Cardiac septum (tissue), 1 donor: ENCODE results near the gene VAT1L. TPM values are rescaled to one million over a fixed set of nuclear protein-coding genes. Genes with fewer than 3 reads are reported as not detected.
"Not testable (repeated sequence)": the region's sequence is repeated elsewhere in the genome, so short reads cannot be mapped to it uniquely, and the experiment has no call there.

Experiments
- DNase-seq: peaks from one replicate; pipeline ENCODE4 v3.0.0-alpha.2; 2020; ENCODE audit warnings: low spot score
- intact Hi-C: fragments of 100-400 bp; cut with DNase I; formaldehyde crosslinking; loops from one replicate; pipeline ENCODE4 v1.14.0; 2022
- total RNA-seq: library from RNA; stranded (reverse); fragmentation: NEBNext Ultra II Directional; extraction: Animal tissue kit (Norgen Biotek cat#: 25700); gene quantifications from one replicate; pipeline ENCODE4 v1.2.1, GENCODE V29; 2021
- donor health status: DM: no; HTN: no; CAD: no.

Gene VAT1L
- total RNA-seq, 1 donor from 2014 or later, result 49.4 TPM

- intact Hi-C loops, result no loop called here
- DNase-seq, result no peak
These were observed 142.7 kb downstream of the VAT1L start for GRCh38 chr16:77931058-77931457.

- intact Hi-C loops, result no loop called here
These were observed 149.2 kb downstream of the VAT1L start for GRCh38 chr16:77937473-77938149.

GRCh38 chr16:77938913-77939312 lies 150.5 kb downstream of the VAT1L start:
- intact Hi-C loops, result no loop called here
- DNase-seq, result no peak

More at GRCh38 chr16:77937473-77938149, 149.2 kb downstream of the VAT1L start:
- no peak for DNase-seq

- intact Hi-C loops, result no loop called here
- DNase-seq, result no peak
These were observed 151.6 kb downstream of the VAT1L start for GRCh38 chr16:77939968-77940367.

- DNase-seq, result no peak
- intact Hi-C loops, result no loop called here
These were observed 155.4 kb downstream of the VAT1L start for GRCh38 chr16:77943801-77944200.

- intact Hi-C loops, result no loop called here
- DNase-seq, result no peak
These were observed 156.3 kb downstream of the VAT1L start for GRCh38 chr16:77944631-77945030.

GRCh38 chr16:77945126-77945525 lies 156.8 kb downstream of the VAT1L start:
- DNase-seq, result no peak
- intact Hi-C loops, result no loop called here

- intact Hi-C loops, result no loop called here
- no peak for DNase-seq
These were observed 158.5 kb downstream of the VAT1L start for GRCh38 chr16:77946823-77947222.

- DNase-seq, intact Hi-C loops: not testable (repeated sequence)
These were observed 159.2 kb downstream of the VAT1L start for GRCh38 chr16:77947590-77947989.

GRCh38 chr16:77948835-77949234 lies 160.5 kb downstream of the VAT1L start:
- intact Hi-C loops, result no loop called here
- DNase-seq, result no peak

- DNase-seq, result no peak
- intact Hi-C loops, result no loop called here
These were observed 161.1 kb downstream of the VAT1L start for GRCh38 chr16:77949445-77949844.

GRCh38 chr16:77951788-77952187 lies 163.4 kb downstream of the VAT1L start:
- intact Hi-C loops, result no loop called here
- DNase-seq, result no peak

- DNase-seq, result no peak
- intact Hi-C loops, result no loop called here
These were observed 166.8 kb downstream of the VAT1L start for GRCh38 chr16:77955127-77955526.

- intact Hi-C loops, result no loop called here
- DNase-seq, result no peak
These were observed 167.9 kb downstream of the VAT1L start for GRCh38 chr16:77956231-77956630.

GRCh38 chr16:77960766-77961165 lies 172.4 kb downstream of the VAT1L start:
- no peak for DNase-seq
- intact Hi-C loops, result no loop called here

- no peak for DNase-seq
- intact Hi-C loops, result no loop called here
These were observed 173.4 kb downstream of the VAT1L start for GRCh38 chr16:77961814-77962213.

GRCh38 chr16:77962689-77963088 lies 174.3 kb downstream of the VAT1L start:
- intact Hi-C loops, result no loop called here
- no peak for DNase-seq

- DNase-seq, result no peak
- intact Hi-C loops, result no loop called here
These were observed 175.1 kb downstream of the VAT1L start for GRCh38 chr16:77963185-77964044.

GRCh38 chr16:77965346-77965745 lies 177.0 kb downstream of the VAT1L start:
- no peak for DNase-seq
- intact Hi-C loops, result loop anchor here (5.0 kb wide), 3 partner anchors 108 to 243 kb away; partner anchors contain the start of genes NUDT7 and VAT1L

GRCh38 chr16:77967054-77967904 lies 178.9 kb downstream of the VAT1L start:
- intact Hi-C loops, result loop anchor here (5.0 kb wide), 3 partner anchors 110 to 245 kb away; partner anchors contain the start of genes NUDT7 and VAT1L

More at GRCh38 chr16:77967054-77967904, 178.9 kb downstream of the VAT1L start:
- no peak for DNase-seq
